HL-60/S4 treated with retinoic acid at 250 ng/mL for 4 days and 3 days (cell line): ENCODE data around the gene NRCAM.
"Not testable (repeated sequence)": the region's sequence is repeated elsewhere in the genome, so short reads cannot be mapped to it uniquely, and the experiment has no call there.

Source experiments
- in situ Hi-C: fragments of 300-500 bp; cut with MboI; formaldehyde crosslinking; loops from 2 replicates; pipeline ENCODE4 v1.7.0; 2022; ENCODE audit warnings: low sequenced_read_pairs

NRCAM gene

DNA sequence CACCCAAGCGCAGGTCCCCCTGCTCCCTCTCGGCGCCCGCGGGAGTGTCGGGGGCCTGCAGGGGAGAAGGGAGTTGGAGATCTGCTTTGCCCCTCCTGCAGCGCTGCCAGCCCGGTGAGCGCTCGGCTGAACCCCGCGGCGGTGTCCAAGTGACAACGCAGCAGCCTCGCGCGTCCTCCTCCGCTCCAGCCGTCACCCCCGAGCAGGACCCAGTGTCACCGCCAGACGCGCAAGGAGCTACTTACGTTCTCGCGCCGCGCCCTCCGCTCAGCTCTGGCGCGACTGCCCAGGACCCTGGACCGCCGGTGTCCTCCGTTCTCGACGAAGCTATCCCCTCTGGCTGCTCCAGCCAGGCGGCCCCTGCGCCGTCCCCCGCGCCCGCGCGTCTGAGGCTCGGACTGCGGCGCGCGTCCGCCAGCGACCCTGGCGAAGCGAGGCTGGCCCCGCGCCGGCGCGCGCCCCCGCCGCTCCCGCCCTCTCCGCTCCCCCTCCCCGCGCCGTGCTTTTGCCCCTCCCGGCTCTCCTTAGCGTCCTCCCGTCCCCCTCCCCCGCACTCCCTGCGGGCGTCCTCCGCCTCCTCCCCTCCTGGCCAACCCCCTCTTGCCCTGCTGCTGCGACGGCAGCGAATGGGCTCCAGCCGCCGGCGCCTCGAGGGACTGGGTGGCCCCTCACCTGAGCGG lies at the start of gene NRCAM:
NRCAM (minus strand) TSS at position 439 of the 680 bp plus-strand sequence. CDS start 216,372 bp downstream, outside the sequence.
- in situ Hi-C loops, result no loop called here

GRCh38 chr7:108504576-108504975 lies 48.3 kb upstream of the NRCAM start:
- in situ Hi-C loops, result not testable (repeated sequence)

- in situ Hi-C loops, result no loop called here
Measured at GRCh38 chr7:108503112-108504026, 47.1 kb upstream of the NRCAM start.

DNA sequence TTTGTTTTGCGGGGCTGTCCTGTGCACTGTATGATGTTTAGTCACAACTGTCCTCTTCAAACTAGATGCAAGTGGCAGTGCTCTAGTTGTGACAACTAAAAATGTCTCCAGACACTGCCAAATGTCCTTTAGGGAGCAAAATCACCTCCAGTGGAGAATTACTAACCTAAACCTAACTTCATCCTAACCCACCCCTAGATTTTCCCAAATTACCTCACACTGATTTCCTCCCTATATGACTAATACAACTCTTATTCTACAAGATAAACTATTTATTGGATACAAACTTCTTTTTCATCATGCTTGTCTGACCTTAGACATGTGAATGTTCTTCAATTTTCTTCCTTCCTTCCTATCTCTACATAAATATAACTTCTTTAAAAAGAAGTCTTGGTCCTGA lies 43.3 kb upstream of the NRCAM start:
- in situ Hi-C loops, result loop anchor here (25.0 kb wide), 1 partner anchor 312 kb away; no protein-coding TSS in a partner anchor

GRCh38 chr7:108498481-108498880 lies 42.2 kb upstream of the NRCAM start:
- in situ Hi-C loops, result loop anchor here (25.0 kb wide), 1 partner anchor 311 kb away; no protein-coding TSS in a partner anchor

DNA sequence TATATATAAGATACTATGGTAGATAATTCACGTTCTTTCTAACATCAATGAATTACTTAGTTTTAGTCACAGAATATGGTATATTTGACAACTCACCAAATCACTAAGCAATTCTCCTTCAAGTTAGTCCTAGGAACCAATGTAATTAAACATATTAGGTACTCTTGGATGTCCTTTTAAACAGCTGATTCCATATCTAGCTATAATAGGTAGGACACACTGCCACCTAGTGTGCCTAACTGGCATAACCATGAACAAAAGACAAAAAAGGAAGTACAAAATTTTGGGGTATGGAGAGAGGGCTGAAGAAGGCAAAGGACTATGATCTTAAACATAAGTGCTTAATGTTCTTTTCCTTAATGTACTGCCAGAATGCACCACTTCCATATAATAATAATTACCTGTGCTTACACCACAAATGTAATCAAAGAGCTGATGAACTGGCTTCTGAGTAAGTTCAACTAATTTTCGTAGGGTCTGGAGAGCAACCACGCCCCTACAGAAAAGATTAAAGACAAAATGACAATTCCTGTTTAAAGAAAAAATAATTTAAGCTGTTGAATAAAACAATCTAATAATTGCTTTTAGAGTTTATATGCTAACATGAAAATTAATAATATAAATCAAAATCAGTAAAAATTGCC lies 41.0 kb upstream of the NRCAM start:
- in situ Hi-C loops, result loop anchor here (25.0 kb wide), 1 partner anchor 310 kb away; no protein-coding TSS in a partner anchor

DNA sequence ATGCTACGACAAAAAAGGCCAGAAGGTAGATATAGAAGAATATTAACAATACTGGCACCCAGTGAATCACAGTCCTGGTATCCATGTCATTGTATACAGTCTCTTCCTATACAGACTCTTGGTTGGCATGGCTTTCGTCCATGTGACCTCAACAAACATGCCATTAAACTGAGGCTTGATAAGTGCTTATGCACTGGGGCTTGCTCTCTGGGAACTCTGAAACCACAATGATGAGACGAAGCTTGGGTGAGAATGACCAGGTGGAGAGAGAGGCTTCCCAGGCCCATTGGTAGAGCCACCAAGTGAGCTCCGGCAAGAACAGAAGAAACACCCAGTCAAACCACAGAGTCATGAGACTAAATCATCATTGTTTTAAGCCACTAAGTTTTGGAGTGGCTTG lies 36.5 kb upstream of the NRCAM start:
- in situ Hi-C loops, result loop anchor here (25.0 kb wide), 1 partner anchor 305 kb away; no protein-coding TSS in a partner anchor

GRCh38 chr7:108488768-108489538 lies 32.7 kb upstream of the NRCAM start:
- in situ Hi-C loops, result loop anchor here (25.0 kb wide), 1 partner anchor 302 kb away; no protein-coding TSS in a partner anchor

GRCh38 chr7:108487646-108488045 lies 31.4 kb upstream of the NRCAM start:
- in situ Hi-C loops, result loop anchor here (25.0 kb wide), 1 partner anchor 300 kb away; no protein-coding TSS in a partner anchor

- in situ Hi-C loops, result loop anchor here (25.0 kb wide), 1 partner anchor 299 kb away; no protein-coding TSS in a partner anchor
Measured at GRCh38 chr7:108486291-108486966, 30.2 kb upstream of the NRCAM start.

DNA sequence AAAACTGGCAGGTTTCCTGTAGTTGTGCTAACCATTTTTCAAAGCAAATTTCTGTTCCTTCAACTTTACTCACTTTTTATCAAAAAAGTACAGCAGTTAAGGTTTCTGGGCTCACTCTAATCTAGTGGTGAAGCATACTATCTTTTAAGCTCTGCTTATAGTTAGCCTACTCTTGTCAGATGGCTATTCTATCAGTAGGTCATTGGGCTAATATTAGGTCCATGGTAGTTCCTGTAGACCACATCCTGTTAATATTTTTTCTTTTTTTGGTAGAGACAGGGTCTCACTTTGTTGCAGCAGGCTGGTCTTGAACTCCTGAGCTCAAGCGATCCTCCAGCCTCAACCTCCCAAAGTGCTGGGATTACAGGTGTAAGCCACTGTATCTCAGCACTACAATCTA lies 27.9 kb upstream of the NRCAM start:
- in situ Hi-C loops, result loop anchor here (25.0 kb wide), 1 partner anchor 297 kb away; no protein-coding TSS in a partner anchor

DNA sequence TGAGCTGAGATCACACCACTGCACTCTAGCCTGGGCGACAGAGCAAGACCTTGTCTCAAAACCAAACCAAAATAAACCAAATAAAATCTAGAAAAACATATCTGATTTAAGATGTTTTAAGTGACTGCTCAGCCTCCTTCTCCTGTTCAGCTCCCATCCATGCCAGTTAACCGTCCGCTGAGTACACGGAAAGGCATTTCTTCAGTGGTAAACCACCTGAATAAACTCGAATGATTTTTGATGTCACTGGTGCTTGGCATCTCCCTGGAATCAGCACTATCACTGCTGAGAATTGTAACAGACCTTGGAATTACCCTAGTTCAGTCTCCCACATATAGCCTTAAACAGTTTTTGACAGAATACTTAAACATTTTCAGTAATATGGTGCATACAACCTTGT lies 24.1 kb upstream of the NRCAM start:
- in situ Hi-C loops, result loop anchor here (25.0 kb wide), 1 partner anchor 293 kb away; no protein-coding TSS in a partner anchor

DNA sequence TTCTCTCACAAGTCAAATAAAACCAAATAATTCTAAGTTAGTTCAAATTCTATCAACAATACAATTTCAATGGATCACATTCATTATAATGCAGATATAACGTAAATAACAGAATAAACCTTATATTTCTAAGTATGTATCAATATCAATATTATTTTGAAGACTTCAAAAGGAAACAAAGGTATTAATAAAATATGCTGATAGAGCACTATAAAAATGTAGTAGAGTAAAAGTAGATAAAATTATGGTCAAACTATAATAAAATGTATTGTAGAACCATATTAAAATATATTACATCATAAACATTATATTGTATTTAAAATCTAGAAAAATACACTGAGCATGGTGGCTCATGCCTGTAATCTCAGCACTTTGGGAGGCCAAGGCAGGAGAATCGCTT lies 23.5 kb upstream of the NRCAM start:
- in situ Hi-C loops, result loop anchor here (25.0 kb wide), 1 partner anchor 292 kb away; no protein-coding TSS in a partner anchor

DNA sequence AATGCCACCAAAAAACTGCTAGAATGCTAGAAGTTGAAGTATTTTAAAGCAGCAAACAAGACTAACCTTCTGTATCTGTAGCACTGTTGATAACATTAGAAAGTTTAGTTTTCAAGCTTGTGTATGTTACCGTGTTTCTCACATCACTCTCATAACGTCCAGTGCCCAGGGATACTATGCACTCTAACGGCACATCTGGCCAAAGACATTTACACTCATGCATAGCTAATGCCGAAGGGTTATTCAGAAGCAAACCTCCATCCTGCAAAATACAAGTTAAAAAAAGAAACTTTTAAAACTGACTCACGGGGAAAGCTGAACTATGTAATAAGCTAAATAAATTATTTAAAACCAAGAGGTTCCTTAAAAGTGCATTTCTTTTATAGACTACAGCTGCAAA lies 22.9 kb upstream of the NRCAM start:
- in situ Hi-C loops, result loop anchor here (25.0 kb wide), 1 partner anchor 292 kb away; no protein-coding TSS in a partner anchor

- in situ Hi-C loops, result no loop called here
Measured at GRCh38 chr7:108468246-108468645, 12.0 kb upstream of the NRCAM start.

DNA sequence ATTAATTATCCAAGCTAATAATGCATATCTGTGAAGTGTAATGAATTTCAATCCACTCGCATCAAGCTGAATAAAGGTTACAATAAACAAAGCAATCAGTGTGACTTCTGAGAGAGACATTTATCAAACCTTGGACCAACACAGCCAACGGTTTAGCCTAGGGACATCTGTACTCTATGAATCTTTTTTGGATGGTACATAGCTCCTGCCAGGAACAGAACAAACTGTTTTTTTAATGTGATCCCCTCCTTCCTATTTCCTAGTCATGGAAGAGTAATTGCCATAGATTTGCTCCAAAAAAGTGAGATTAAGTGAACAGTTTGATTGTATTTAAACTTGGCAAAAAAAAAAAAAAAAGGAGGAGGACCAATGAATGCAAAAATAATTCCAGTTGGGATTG lies 11.2 kb upstream of the NRCAM start:
- in situ Hi-C loops, result no loop called here

- in situ Hi-C loops, result not testable (repeated sequence)
Measured at GRCh38 chr7:108466322-108466721, 10.1 kb upstream of the NRCAM start.

GRCh38 chr7:108464743-108465142 lies 8.5 kb upstream of the NRCAM start:
- in situ Hi-C loops, result no loop called here

GRCh38 chr7:108463613-108464012 lies 7.4 kb upstream of the NRCAM start:
- in situ Hi-C loops, result no loop called here
